Glomerular endothelial cell (primary cell): ENCODE results near the gene TANC1. TPM values are rescaled to one million over a fixed set of nuclear protein-coding genes. Genes with fewer than 3 reads are reported as not detected.
A peak's percentile ranks its signal among the peaks of the same experiment; 100 is the strongest.

Experiments used
- DNase-seq: peaks from one replicate; pipeline ENCODE4 v3.0.0-alpha.2; 2011; ENCODE audit warnings: low read depth, low spot score; ENCODE audit errors: extremely low read depth
- total RNA-seq: library from RNA; depleted of rRNA; stranded (reverse); fragments of >200 nt; gene quantifications from 2 replicates; pipeline ENCODE4 v1.2.3, GENCODE V29; 2015

TANC1 gene
- total RNA-seq: 80.0 and 103 TPM in 2 replicates

GRCh38 chr2:158968396-158969161 is at the start of gene TANC1:
TANC1 (plus strand) TSS chr2:158968640; CDS start chr2:159065911, 97,271 bp downstream.
- DNase-seq: no peak

GRCh38 chr2:158921599-158922408 is 46.6 kb upstream of the TANC1 start:
- no peak for DNase-seq

DNA sequence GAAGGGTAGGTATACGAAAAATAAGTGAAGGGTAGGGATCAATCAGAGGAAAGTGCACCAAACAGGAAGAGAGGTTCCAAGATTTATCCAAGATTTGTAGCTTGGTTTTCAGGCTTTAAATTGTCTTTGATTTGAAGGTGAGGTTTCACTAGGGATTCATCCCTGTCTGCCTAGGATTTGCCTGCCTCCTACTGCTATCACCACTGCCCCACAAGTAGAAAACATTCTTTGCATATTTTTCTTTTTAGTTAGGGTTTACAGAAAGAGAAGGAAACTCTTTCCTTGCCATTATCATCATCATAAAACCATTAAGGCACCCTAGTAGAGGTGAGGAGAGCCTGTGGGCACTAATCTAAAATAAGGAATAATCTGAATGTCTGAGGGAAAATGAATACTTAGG is 45.8 kb upstream of the TANC1 start:
- DNase-seq: no peak

DNA sequence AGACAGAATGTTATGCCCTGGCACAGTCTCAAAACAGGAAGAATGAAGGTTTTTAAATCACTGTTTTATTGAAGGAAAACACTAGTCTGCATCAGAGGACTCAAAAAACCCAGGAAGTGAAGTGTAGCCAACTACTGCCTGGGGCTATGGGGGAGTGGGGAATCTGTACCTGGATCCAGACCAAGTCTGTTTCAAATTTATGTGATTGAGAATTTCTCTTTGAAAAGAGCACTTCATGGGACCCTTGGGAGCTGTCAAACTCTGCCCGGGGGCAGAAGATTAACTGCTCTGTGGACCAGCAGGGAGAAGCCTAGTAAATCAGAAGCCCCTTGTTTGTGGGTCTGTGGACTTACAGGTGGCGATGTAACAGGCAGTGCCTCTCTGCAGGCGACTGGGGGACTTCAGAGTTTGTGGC is 45.3 kb upstream of the TANC1 start:
- DNase-seq: no peak

DNA sequence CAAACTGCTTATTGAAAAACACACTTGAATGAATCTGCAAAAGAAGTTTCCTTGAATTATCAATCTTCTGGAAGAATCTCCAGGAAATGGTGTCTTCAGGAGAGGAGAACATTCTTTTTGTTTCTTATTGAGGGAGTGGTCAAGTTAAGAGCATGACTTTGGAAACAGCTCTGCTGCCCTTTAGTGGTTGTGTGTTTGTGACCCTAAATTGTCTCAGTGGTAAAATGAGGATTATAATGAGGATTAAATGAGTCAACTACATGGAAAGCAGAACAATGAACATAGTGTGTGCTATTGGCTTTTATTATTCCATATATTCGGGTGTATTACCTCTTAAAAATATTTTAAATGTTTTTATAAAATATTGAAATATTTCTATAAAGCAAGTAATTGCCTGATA is 44.8 kb upstream of the TANC1 start:
- DNase-seq: no peak

DNA sequence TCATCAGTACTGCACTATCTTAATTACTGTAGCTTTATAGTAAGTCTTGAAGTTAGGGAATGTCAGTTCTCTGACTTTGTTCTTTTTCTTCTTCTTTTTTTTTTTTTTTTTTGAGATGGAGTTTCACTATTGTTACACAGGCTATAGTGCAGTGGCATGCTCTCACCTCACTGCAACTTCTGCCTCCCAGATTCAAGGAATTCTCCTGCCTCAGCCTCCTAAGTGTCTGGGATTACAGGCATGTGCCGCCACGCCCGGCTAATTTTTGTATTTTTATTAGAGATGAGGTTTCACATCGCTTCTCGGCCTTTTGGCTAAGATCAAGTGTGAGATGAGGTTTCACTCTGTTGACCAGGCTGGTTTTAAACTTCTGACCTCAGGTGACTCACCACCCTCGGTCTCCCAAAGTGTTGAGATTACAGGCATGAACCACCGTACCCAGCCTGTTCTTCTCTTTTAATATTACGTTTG is 41.9 kb upstream of the TANC1 start:
- no peak for DNase-seq

- no peak for DNase-seq
Observed at GRCh38 chr2:158928515-158928914, 39.9 kb upstream of the TANC1 start.

- DNase-seq: no peak
Observed at GRCh38 chr2:158928965-158929364, 39.5 kb upstream of the TANC1 start.

DNA sequence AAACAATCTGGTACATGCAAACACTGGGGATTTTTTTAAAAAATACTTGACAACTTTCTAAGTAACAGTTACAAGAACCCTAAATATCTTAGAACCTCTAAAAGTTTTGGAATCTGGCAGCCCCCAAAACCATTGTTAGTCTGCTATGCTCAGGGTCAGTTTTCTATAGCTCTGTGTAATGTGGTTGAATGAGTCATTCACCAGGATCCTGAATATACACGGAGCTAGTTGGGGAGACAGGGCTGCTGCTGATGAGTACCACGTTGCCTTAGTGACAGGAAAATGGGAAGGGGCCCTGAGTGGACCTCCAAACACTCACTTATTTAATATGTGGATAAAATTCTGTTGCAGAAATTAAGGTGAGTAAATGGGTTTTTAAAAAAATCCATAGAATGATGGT is 36.9 kb upstream of the TANC1 start:
- DNase-seq: no peak

GRCh38 chr2:158932131-158932645 is 36.3 kb upstream of the TANC1 start:
- no peak for DNase-seq

DNA sequence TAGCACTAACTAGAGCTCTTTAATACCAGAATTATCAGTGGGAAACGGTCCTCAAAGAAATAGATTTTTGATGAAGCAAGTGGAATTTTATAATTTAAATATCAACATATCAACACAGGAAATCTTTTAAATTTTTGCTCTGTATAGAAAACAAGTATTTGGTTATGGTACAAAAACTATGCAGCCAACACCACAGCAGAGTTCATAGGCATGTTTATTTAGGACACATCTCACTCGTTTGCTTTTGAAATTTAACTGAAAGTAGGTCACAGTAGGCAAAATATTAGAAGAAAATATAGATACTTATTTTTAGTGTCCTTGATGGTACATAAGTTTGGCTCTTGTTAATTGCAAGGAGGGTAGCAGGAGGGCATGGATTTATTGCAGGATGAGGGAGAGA is 34.3 kb upstream of the TANC1 start:
- DNase-seq: no peak

GRCh38 chr2:158935617-158936016 is 32.8 kb upstream of the TANC1 start:
- DNase-seq: no peak

DNA sequence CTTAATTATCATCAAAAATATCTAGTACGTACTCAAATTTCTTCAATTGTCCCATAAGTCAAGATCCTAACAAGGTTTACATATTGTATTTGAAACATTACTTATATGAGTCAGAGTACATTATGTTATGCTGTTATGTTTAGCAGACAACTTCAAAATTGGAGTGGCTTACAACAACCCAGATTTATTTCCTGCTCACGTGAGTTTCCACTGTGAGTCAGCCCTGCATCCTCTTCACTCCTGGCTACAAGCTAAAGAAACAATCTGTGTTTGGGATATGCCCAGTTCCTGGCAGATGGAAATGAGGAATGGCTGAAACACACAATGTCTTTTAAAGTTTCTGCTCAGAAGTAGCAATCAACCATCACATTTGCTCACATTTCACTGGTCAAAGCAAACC is 31.5 kb upstream of the TANC1 start:
- DNase-seq: peak; percentile 95

DNA sequence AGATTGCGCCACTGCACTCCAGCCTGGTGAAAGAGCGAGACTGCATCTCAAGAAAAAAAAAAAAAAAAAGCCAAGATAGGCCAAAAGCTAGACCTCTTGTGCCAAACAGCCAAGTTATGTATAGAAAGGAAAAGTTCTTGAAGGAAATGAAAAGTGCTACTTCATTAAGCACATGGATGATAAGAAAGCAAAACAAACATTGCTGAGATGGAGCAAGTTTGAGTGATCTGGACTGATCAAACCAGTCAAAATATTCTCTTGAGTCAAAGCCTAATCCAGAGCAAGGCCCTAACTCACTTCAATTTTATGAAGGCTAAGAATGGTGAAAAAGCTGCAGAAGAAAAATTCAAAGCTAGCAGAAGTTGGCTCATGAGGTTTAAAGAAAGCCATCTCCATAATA is 28.1 kb upstream of the TANC1 start:
- no peak for DNase-seq

DNA sequence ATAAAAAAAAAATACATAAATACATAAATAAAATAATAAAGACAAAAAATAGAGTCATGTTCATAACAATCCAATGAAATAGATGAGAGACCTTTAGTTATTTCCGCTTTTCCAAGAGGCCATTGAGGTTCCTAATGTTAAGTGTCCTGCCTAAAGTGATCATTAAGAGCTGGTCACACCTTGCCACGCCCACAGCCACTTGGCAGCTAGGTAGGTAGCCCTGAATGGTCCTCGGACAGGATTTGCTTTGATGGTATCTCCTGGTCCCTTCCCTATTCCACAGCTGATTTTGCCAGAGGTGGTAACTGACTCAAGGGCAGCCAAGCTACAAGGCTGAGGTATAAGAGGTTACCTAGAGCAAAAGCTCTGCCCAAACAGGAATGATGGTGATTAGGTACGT is 24.5 kb upstream of the TANC1 start:
- DNase-seq: no peak

DNA sequence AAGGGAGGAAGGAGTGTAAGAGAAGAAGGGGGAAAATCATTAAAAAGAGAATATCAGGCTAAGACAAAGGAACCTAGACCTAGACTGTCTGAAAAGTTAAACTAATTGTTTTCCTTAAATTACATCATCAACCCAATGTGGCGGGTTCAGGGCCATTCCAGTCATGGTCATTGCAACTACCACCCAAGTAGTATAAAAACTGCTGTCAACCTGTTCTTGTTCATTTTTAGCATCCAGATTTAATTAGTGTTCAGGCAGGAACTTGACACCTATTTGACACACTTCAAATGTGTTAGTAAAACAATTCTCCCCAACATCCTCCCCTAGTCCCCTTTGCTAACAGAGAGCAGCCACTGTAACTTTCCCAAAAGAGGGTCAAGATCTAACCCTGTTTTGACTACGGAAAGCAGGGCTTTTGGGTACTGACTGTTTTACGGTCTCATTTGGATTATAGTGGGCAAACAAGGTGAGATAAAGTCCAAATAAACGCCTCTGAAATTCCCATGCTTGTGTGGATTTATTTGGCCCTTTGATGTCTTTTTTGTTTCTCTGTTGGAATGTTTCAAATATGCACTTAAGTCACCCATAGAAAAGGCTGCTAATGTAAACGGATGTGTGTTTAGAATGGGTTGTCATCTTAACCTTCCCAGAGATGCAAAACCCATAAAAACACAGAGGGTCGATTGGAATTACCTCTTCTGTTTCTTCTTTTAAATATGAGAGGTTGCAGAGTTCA is 19.3 kb upstream of the TANC1 start:
- no peak for DNase-seq

GRCh38 chr2:158953454-158953853 is 15.0 kb upstream of the TANC1 start:
- no peak for DNase-seq

GRCh38 chr2:158953926-158954763 is 14.3 kb upstream of the TANC1 start:
- DNase-seq: peak; percentile 70

DNA sequence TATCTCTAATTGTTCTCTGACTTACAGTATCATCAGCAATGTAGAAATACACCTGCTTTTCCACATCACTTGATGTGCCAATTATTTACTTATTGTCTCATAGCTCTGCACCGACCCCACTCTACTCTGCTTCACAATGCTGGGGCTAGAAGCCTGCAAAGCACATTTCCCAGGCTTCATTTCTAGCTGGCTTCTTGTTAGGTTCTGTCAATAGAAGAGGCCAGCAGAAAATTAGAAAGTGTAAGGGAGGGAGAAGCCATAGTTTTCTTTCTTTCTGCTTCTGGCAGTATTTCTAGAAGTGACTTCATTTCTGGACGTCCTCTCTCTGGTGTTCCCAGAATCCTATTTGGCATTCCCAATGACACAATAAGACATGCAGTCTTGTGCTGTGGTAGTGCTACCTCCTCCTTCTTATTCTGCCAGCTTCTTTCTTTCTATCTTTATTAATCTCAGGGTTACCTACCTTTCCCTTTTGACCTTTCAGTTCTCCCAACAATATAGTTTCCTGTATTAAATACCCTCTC is 12.5 kb upstream of the TANC1 start:
- no peak for DNase-seq

- no peak for DNase-seq
Observed at GRCh38 chr2:158958365-158958764, 10.1 kb upstream of the TANC1 start.
